ENCODE measurements around the gene IDUA.
A peak's percentile ranks its signal among the peaks of the same experiment; 100 is the strongest.

The IDUA gene

DNA sequence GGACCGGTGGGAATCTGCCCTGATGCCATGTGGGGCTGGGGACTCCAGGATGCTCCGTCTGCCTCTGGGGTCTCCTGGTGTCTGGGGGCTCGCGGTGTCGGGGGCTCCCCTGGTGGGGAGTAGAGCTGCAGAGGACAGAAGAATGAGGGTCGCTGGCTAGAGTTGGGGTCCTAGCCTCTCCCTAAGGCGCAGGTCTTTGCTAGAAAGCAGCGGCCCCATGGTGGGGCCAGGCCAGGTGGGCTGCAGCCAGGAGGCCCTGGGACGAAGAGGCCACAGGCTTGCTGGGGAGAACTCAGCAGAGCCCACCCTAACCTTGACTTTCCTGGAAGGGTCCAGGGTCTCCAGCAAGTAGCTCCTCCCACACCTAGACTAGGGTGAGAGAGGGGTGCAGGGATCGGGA lies 46.0 kb downstream of the IDUA start:
- DNase-seq, result no peak

DNA sequence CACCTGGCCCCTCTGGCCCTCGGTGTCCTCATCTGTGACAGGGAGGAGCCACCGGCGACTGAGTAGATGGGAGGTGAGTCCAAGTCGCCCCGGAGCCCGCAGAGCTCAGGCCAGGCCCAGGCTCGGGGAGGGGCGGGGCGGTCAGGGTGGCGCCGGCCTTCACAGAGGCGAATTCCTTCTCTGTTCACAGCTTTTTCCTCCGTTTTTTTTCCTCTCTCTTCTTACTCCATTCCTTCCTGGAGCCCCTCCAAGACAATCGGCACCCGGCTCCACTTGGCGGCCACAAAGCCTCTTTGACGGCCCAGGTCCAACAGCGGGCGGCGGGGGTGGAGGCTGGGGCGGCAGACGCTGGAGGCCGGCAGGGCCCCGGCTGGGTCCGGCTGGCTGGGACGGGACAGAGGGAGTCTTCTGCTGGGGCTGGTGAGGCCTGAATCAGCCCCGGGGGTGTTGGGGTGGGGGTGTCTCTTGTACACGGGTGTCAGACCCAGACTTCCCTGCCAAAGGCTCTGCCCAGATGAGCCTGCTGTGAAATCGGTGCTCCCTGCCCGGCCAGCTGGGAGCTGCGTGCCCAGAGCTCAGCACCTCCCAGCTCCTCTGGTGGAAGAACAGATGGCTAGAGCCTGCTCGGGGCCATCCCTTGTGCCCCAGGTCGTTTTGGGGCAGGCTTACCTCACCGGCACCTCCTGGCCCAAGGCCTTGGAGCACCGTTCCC lies 47.2 kb downstream of the IDUA start:
- DNase-seq, result peak; percentile 31

DNA sequence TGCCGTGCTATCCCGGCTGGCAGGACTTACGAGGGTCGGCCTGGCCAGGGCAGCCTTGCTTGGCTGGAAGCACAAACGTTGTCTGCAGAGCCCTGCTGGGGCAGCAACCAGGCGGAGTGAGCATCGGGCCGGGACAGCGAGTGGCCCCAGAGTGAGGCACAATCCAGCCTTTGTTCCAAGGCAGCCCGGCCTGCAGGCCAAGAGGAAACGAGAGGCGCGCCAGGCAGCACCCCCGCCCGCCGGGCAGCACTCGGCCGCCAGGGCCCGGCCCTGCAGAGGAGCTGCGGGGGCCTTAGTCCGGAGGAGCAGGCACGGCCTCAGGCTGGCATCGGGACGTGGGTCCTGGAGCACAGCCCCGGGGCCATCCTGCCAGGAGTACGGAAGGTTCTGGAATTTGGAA lies 48.7 kb downstream of the IDUA start:
- no peak for DNase-seq

DNA sequence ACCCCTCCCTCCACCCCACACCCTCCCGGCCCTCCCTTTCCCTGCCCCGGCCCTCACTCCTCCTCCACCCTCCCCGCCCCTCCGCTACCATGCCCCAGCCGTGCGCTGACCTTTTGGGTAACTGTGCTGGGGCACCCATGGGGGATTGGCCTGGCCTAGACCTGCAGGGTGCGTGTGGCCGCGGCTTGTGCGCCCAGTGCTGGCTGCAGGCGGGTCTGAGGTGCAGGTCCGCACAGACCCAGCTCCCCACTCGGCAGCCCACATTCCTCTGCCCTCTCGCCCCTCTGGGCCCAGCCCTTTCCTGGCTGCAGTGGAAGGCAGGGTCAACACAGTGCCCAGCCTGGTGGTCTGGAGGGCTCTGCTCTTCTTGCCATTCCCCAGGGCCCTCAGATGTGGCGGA lies 49.3 kb downstream of the IDUA start:
- peak; percentile 29 for DNase-seq

DNA sequence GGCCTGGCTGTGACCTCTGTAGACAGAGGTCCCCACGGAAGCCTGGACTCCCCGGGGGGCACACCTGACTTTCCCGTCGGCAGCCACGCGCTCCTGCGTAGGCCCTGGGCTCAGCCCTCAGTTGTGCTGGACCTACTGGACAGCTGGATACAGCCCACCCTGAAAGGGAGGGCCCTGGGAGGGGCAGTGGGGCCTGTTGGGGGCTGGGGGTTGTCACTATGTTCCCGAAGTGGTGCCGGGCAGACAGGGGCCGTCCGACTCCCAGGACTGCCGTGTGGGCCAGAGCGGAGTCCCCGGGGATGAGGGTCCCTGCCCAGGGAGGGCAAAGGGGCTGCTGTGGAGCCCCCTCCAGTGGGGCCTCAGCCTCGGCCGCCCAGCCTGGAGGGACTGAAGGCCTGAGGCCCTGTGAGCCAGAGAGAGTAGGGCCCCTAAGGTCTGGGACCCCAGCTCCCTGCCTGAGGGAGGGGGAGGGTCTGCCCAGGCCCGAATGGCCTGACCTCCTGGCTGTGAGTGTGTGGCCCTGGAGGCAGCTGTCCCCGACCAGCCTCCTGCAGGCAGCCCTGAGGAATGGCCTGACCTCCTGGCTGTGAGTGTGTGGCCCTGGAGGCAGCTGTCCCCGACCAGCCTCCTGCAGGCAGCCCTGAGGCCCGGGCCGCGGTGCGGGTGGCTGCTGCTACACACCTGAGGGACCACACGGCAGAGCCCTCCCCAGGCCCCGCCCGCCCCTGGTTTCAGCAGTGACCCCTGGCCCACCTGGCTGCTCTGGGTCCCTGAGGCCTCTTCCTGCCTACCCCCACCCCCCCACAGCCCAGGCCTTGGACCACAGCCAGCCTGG lies 50.3 kb downstream of the IDUA start:
- DNase-seq, result no peak

DNA sequence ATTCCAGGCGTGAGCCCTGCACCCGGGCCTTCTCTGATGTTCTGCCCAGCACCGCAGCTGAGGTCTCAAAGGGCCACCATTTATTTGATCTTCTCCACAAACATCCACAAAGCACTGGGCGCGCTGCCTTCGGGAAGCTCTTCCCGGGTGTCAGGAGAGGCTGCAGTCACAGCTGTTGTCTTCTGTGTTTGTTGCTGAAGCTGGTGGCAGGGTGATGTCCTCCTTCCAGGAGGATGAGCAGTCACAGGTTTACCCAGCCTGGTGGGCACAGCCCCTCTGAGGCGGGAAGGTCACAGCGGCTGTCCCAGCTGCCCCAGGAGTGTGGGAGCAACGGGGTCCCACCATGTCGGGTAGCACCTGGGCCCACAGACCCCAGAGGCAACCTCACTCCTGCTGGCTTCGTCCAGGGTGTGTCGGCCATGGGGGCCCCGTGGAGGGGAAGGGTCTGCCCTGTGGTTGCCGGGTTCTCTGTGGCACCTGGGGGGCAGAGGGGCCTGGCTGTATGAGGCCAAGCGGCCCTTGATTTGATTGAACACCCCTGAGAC lies 52.2 kb downstream of the IDUA start:
- DNase-seq, result no peak

DNA sequence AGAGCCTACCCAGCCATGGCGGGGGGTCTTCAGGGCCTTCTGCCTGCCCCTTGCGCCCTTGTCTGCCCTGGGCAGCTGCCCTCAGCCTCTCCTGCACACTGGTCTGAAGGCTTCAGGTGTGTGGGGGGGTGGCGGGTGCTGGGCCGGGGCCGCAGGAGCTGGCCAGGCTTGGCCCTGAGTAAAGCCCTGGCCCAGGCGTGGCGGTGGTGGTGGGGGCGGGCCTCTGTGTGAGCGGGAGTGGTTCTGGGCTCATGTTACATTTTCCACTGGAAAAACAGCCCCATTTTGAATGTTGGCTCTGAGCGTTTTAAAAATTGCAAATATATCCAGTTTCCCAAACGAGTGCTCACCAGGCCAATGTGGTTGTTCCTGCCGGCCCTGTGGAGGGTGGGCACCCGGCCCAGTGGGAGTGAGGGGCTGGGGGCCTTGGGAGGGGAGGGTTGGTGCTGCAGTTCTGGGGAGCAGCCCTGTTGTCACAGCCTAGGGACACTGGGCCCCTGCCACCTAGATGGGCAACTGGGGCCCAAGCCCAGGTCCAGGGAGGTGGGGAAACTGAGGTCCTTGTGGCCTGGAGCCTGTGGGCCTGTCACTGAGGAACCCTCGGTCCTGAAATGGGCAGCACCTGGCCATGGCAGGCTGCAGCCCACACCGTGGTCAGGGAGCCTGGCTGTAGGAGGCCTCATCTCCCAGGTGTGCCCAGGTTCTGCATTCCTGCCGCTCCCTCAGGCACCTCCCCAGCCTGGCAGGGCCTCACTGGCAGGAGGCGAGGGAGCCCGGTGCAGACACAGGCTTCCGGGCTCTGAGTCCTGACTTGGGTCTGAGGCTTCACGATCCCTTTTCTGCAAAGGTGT lies 52.9 kb downstream of the IDUA start:
- DNase-seq, result no peak

DNA sequence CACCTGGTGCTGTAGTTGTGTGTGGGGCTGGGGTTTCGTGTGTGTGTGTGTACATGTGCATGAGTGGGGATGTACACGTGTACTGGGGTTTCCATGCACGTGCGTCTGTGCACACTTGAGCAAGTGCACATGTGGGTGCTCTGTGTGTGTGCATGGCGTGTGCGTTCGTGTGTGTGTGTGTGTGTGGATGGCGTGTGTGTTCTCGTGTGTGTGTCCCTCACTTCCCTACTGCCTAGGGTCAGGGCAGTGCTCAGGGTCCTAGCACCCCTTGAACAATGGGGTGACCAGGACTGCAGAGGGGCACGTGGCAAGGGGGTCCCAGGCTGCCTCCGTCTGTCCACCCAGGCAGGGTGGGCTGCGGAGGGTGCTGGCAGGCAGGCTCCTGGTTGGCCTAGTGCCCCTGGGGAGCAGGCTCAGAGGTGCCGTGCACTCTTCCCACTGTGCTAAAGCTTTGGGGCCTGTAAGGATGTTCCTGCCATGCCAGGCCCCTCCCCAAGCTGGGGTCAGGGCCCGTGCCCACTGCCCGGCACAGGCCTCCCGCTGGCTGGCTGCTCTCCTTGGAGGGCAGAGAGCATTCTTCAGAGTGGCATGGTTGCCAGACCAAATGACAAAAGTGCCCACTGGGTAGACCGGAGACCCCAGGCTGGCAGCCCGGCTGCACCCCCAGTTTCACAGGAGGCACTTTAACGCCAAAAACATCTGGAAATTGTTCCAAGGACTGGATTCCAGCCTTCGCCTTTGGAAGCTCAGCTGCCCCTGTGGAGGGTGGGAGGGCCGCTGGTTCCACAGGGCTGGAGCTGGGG lies 53.7 kb downstream of the IDUA start:
- DNase-seq, result no peak

DNA sequence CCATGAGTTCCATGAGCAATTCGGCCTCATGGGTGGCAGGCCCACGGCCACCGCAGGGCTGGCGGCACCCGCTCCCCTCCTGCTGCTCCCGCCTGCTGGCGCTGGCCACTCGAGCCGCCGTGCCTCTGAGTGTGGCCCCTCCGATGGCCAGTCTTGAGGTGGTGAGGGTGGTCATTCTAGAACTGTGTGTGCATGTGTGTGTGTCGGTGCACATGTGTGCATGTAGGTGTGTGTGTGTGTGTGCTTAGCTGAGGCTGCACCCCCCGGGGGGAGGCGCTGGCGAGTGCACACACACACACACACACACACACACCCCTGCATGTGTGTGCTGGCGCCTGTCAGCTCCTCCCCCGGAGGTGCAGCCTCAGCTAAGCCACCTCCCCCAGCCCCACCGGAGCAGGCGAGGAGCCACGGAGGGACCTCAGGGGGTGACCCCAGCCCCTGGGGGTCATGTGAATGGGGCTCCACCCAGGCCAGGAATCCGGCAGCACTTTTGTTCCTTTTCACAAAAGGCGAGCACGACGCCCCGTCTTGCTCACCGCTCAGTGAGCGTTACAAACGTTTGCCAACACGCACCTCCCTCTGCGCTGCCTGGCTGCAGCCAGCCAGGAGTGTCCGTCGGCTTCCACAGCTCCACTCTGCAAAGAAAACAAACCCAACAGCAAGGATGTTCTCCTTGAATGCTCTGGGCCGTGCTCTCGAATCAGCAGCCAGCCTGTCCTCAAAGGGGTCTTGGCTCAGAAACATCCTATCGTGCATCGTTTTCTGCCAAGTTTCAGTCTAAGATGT lies 54.5 kb downstream of the IDUA start:
- DNase-seq, result no peak

DNA sequence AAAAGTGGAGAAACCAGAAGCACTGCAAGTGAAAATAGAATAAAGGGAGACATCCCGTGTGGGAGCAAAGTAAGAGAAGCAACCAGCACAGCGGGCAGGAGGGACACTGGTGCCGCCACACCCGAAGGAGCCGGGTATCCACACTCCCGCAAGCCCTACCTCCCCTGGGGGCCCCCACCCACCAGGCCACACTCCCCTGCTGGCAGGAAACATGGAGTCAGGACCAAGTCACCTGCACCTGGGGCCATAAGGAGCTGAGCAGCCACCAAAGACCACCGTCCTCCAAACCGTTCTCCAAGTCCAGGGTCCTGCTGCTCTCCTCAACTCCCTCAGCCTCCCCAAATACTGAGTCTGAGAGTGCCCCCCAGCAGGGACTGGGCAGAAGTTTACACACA lies 55.1 kb downstream of the IDUA start:
- DNase-seq, result no peak

DNA sequence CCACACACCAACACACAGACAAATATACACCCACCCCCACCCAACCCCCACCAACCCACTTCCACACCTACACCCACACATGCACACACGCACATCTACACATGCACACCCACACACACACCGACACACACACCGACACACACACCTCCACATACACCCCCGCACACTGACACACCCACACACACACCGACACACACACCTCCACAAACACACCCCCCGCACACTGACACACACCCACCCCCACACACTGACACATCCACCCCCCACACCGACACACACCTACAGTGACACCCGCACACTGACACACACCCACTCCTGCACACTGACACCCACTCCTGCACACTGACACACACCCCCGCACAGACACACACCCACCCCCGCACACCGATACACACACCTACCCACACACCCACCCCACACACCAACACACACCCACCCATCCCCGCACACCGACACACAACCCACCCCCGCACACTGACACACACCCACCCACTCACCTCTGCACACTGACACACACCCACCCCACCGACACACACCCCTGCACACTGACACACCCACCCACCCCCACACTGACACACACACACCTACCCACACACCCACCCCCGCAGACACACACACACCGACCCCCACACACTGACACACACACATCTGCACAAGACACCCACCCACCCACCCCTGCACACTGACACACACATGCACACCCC lies 55.7 kb downstream of the IDUA start:
- DNase-seq, result no peak

DNA sequence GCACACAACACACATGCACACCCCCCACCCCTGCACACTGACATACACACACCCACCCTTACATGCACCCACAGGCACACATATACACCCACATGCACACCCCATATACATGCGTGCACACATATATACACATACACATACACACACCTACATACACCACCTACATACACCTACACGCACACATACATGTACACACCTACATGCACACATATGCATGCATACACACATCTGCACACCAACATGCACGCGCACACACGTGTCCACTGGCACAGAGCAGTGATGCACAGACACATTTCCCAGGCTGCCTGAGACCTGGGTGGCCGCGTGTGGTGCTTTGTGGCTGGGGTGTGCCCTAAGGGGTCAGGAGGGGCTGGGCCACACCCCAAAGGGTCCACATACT lies 56.3 kb downstream of the IDUA start:
- DNase-seq, result no peak

DNA sequence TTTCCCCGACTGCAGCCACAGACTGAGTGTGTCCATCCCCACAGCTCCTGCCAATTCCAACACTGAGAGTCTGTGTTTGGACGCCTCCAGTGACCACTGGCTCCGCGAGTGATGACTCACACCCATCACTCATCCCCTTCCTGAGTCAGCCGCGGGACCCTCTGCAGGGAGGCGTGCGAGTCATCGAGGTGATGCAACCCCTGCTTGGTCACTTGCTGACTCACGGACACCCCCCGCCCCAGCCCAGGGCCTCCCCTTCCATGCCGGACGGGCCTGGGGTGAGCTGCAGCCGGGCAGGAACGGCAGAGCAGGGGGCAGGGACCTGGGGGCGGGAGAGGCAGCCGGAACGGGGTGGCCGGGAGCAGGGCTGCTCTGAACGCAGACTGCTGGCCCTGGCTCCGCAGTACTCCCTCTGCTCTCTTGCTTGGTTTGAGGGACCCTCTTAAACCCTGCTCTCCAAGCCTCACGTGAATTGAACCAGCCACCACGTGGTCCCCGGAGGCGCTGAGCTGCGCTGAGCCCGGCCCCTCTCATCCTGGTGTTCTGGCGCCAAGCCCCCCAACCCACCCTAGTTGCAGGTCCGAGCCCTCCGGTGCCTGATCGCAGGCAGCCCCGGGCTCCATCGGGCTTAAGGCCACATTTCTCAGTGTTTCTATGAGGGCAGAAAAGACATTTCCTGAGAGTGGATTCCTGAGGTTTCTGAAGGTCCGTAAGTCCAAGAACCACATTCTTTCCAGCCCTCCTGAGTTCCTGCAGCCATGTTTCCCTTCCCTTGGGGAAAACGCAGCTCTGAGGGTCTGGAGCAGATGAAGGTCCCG lies 57.0 kb downstream of the IDUA start:
- DNase-seq, result peak; percentile 83

DNA sequence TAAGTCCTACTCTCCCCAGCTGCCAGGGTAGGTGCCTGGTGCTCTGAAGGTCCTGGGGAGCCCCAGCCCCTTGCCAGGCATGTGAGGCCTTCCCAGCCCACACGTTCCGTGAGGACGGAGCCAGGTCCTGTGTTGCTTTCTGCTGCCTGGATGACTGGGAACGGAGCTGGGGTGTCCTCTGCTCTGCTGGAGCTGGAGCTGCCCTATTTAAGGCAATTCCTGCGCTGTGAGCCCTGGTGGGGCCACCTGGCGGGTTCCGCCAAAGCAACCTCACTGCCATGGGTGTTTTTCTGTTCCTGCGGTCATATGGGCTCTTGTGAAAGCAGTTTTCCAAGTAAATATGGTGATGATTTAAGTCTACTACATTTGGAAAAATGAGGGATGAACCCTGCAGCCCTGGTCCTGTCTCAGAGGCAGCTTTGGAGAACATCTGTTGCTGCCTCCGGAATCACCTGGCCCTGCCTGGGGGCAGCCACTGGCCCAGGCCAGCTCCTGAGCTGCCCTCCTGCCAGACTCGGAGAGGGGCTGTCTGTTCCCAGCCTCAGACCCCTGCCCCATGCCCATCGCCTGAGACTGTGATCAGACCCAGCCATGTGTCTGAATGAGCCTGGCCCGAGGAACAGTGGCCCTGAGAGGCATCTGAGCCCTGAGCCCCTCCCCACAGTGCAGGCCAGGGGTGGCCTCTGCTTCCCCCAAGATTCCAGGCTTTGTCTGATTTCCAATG lies 57.8 kb downstream of the IDUA start:
- DNase-seq, result no peak

DNA sequence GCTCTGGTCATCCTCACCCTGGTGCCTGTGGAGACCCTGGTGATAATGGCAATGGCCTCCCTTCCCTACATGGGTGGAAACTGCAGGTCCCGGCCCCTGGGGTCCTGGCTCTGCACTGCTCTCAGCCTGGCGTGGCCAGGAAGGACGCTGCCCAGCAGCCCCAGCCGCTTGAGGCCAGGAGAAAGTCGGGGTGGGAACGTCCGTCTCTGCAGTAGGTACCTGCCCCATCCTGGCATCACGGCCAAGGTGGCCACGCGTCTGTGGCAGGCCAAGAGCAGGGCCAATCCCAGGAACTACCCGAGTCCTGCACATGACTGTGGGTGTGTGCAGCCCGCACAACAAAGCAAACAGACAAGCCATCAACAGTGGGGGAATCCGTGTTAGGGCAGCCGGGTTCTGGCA lies 58.4 kb downstream of the IDUA start:
- DNase-seq, result no peak

DNA sequence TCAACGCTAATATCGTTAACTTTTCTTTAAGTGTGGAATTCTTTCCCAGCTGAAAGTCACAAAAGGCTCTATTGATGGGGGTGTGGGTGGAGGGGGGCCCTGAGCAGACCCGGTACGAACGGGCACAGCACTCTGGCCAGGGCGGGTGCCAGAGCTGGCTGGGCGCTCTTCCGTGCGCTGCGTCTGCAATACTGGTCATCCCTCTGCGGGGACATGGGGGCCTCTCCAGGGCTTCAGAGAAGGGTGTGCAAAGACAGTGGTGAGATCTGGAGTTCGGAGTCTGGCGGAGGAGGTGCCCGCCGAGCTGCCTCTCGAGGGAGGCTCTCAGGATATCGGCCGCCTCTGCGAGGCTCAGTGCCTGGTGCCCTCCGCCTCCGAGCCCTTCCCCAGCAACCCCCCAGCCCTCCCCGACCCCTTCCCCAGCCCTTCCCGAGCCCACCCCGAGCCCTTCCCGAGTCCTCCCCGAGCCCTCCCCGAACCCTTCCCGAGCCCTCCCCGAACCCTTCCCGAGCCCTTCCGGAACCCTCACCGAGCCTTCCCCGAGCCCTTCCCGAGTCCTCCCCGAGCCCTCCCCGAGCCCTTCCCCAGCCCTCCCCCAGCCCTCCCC lies 58.9 kb downstream of the IDUA start:
- no peak for DNase-seq

DNA sequence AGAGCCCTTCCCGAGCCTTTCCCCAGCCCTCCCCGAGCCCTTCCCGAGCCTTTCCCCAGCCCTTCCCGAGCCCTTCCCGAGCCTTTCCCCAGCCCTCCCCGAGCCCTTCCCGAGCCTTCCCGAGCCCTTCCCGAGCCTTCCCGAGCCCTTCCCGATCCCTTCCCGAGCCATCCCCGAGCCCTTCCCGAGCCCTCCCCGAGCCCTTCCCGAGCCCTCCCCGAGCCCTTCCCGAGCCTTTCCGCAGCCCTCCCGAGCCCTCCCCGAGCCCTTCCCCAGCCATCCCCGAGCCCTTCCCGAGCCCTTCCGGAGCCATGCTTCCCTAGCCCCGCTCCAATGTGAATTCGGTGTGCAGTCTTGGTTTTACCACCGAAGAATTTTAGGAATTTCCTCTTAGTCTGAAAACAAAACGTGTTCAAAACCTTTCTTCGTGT lies 59.8 kb downstream of the IDUA start:
- peak; percentile 76 for DNase-seq

DNA sequence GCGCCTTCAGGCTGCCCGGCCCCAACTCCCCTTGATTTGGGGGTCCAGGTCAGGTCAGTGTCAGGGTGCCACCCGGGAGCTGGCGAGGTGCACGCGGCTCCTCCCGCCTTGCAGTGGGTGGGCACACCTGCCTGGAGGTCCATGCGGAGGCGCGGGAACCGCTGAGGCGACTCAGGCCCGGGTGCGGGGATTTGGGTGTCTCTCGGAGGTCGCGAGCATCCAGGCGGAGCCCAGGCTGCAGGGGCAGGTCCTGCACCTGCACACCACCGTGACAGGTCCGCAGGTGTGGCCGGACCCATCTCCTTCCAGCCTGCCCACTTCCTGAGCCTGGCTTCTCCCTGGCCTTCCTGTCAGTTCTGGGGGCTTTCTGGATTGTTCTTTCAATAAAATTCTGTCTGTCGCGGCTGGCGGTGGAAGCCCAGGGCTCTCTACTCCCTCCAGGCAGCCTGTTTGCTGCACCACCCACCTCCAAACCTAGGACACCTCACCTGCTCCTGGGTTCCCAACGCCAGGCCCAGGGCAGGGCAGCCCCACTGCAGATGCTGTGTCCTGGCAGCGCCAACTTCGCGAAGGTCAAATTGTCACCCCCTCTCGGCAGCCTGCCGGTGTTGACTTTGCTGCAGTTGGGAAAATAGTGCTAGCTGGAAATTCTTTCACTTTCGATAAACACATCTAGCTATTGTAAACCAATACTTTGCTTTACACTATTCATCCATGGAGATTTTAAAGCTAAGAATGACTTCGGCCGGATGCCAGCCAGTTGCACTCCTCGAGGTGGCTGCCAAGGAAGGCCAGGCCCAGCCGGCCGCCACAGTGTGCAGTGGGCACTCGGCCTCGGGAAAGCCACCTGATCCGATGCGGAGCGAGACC lies 60.5 kb downstream of the IDUA start:
- DNase-seq, result no peak
